HL-60/S4 treated with phorbol 12-myristate 13-acetate at 8.2 ng/mL for 4 days and 3 days (cell line): ENCODE results near the gene HOXC12.

Experiments used
- in situ Hi-C: fragments of 300-500 bp; cut with MboI; formaldehyde crosslinking; loops from 2 replicates; pipeline ENCODE4 v1.15.0; 2022; ENCODE audit warnings: low sequenced_read_pairs

HOXC12 gene

GRCh38 chr12:53993162-53994008 lies 38.7 kb downstream of the HOXC12 start:
- in situ Hi-C loops = loop anchor here (10.0 to 25.0 kb wide), 2 partner anchors 221 to 369 kb away; partner anchors contain the start of gene GPR84

GRCh38 chr12:53994009-53994263 lies 39.2 kb downstream of the HOXC12 start:
- in situ Hi-C loops = loop anchor here (10.0 to 25.0 kb wide), 2 partner anchors 221 to 368 kb away; partner anchors contain the start of gene GPR84

- in situ Hi-C loops = loop anchor here (10.0 to 25.0 kb wide), 2 partner anchors 220 to 368 kb away; partner anchors contain the start of gene GPR84
These were observed 39.7 kb downstream of the HOXC12 start for GRCh38 chr12:53994264-53995001.

GRCh38 chr12:53995002-53995377 lies 40.3 kb downstream of the HOXC12 start:
- in situ Hi-C loops = loop anchor here (10.0 to 25.0 kb wide), 2 partner anchors 220 to 367 kb away; partner anchors contain the start of gene GPR84

DNA sequence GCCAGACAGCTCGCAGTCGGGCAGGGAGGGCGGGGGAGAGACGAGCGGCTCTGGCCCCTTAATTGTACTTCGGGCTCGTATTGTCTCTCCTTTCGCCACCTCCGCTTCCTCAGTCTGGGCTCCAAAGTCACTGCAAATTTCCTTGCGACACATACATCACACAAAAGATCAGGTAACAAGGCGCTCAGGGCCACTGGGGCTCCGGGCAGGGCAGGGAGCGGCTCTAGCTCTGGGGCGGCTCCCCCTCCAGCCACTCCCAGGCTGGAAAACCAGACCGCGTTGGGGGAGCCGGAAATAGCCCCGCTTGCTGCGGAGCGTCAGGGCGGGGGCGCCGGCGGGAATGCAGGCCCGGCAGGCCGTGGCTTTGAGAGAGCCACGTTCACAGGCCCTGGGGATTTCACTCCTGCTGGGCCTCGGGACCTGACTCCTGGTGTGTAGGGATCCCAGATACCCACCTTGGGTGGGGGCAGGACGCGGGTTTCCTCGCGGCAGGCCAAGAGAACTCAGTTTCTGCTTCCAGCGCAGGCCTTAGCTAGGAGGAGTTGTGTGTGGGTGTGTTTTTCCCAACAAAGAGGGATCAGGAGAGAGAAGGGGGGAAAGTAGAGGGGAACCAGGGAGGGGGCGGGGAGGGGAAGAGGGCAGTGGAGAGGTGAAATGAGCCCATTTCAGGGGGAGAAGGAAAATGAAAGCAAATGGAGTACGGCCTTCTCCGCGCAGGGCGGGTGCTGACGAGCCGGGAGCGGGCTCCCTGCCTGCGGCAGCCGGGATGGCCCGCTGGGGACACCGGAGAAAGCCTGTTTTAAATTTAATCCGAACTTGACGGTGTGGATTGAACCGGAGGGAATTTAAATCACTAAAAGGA lies 40.9 kb downstream of the HOXC12 start:
- in situ Hi-C loops = loop anchor here (10.0 to 25.0 kb wide), 2 partner anchors 219 to 367 kb away; partner anchors contain the start of gene GPR84

DNA sequence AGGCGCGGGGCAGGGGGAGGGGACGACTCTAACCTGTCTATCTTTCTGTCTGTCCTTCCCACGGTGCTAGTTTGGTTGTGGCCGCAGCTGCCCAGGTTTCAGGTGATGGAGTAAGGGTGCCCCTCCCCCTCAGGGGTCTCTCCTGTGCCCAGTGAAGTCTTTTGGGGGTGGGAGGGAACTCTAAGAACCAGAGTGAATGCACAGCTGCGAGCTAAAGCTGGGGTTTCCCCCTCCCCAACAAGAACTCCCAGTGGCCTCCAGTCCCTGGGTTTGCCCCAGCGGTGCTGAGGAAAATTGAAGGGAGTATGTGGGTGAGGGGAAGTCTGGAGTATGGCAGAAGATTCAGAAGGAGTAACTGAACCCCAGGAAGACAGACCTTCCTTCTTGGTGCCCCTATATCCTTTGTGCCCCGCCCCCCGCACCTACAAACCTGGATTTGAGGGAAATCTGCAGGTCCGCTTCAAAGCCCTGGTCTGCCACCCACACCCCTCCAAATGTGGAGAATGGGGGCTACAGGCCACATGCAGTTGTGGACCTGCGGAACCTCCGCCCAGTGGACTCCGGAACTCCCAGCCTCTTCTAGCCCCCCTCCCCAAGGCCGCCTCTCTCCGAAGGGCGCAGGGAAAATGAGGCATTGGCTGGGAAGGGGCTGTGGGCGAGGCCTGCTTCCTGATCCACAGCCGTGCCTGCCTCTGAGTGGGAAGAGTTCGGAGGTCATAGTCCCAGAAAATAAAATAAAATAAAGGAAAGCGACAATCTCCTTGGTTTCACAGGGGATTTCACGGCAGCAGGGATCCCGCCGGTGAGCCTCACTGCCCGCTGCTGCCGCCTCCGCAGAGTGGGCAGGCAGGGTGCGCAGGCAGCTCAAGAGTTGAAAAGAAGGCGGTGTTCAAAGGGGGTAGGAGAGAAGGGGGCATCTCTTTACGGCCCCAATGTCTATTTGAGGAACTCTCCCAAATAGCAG lies 41.8 kb downstream of the HOXC12 start:
- in situ Hi-C loops = loop anchor here (10.0 to 25.0 kb wide), 2 partner anchors 218 to 366 kb away; partner anchors contain the start of gene GPR84

DNA sequence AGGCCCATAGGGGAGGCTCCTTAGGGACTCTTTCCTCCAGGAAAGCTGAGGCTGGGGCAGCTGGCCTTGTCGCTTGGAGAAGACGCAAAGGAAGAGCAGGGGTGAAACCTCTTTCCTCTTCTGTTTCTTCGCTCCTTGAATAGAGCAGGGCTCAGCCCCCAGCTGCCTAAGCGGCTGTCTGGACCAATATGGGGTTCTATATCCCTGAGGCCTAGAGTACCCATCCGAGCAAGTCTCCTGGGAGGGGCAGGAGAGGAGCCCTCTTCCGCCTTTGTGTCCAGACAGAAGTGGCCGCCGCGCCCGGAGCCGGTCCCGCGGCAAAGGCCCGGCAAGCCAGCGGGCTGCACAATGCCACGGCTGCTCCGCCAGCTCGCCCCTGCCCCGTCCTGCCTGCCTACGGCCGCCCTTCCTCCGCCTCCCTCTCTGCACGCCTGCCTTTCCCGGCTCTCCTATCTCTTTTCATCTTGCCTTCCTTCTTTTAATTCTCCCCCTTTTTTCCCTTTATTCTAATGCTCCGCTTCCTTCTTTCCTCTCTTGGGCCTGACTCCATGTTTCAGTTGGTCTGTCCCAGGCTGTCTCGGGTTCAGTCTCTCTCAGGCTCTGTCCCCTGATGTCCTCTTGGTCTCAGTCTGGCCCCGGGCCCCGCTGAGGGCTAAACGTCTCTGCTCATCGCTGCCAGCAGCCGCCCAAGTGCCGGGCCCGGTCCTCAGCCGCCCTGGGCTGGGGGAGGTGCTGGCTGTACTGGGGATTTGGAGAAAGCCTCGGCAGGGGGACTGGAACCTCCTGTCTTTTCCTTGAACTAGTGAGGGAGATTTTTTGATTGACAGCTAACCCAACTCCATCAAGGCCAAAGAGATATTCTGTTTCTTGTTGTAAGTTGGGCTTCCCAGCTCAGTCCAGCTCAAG lies 42.8 kb downstream of the HOXC12 start:
- in situ Hi-C loops = loop anchor here (10.0 to 25.0 kb wide), 2 partner anchors 217 to 365 kb away; partner anchors contain the start of gene GPR84

GRCh38 chr12:53998110-53998899 lies 43.6 kb downstream of the HOXC12 start:
- in situ Hi-C loops = loop anchor here (10.0 to 25.0 kb wide), 2 partner anchors 216 to 364 kb away; partner anchors contain the start of gene GPR84

DNA sequence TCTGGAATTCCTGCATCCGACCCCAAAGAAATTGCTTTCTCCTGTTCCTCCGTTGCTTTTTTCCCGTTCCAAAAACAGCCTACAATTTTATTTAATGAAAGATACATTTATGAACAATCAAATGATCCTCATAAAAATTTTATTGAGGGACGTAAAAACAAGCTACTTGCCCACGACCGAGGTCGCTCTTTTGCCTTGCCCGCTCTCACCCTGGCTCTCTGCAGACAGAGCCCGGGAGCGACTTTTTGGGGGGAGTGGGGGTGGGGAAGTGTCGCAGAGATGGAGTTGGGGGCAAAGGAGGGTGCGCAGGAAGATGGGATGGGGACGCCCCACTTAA lies 44.2 kb downstream of the HOXC12 start:
- in situ Hi-C loops = loop anchor here (10.0 to 25.0 kb wide), 2 partner anchors 216 to 363 kb away; partner anchors contain the start of gene GPR84

DNA sequence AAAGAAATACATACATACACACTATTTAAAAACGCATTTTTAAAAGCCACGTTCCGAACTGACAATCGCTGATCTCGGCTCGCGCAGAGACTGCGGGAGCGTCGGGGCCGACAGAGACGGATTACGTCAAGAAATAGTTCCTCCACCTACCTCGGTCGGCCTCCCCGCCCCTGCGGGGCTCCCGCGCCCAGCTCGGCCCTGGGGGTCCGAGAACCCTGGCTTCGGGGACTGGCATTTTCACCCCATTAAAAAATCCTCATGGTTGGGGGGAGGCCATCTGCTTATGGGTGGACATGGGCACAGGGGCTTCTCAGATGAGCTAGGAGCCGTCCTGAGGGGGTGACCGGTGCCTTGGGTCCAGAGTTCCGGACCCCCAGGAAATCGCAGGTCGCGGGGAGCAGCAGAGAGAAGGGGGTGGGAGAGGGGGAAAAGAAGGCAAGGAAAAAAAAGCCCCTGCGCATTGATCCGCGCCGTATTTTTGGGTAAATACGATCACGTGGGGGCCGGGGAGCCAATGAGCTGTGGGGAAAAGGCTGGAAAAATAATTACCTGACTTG lies 44.9 kb downstream of the HOXC12 start:
- in situ Hi-C loops = loop anchor here (10.0 to 25.0 kb wide), 2 partner anchors 215 to 363 kb away; partner anchors contain the start of gene GPR84

- in situ Hi-C loops = no loop called here
These were observed 45.7 kb downstream of the HOXC12 start, which contains the start of gene HOXC9 for GRCh38 chr12:54000116-54001114. Gene HOXC9, plus strand, starts transcription at chr12:54000161. Its CDS starts 28 bp downstream, at chr12:54000189.

DNA sequence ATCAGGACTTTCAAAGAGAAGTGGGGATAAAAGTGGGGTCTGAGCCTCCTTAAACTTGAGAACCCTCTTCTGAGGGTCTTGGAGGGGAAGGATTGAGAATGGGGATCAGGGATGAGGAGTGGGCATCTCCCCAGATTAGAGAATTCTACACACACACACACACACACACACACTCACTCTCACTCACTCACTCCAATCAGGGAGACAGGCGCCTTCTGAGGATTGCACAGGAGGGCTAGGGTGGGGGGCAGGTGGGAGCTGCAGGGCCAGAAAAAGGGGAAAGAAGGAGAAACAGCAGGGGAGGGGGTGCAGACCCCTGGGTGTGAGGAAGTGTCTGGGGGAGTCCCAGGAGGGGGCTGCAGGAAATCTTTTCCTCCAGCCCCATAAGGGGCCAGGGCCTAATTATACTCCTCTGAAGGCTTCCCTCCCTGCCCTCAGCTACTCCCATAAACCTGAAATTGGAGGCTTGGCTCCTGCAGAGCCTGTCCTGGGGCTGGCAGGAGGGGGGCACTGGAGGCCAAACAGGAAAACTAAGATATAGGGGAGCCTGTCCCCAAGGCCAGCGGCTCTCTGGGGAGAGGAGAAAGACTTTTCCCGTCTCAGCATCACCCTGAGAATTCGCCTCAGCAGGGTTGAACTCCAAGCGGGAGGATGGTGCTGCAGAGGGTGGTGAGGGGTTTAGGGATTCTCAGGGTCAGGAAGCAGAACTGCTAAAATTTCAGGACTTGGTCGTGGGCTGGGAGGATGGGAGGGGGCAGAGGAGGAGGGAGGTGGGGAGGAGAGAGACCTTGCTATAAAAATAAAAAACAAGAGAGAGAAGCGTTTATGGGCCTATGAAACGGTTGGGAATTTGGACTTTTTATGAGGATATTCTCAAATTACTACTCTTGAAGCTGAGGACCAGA lies 46.8 kb downstream of the HOXC12 start:
- in situ Hi-C loops = no loop called here

GRCh38 chr12:54002278-54002914 lies 47.7 kb downstream of the HOXC12 start:
- in situ Hi-C loops = no loop called here

DNA sequence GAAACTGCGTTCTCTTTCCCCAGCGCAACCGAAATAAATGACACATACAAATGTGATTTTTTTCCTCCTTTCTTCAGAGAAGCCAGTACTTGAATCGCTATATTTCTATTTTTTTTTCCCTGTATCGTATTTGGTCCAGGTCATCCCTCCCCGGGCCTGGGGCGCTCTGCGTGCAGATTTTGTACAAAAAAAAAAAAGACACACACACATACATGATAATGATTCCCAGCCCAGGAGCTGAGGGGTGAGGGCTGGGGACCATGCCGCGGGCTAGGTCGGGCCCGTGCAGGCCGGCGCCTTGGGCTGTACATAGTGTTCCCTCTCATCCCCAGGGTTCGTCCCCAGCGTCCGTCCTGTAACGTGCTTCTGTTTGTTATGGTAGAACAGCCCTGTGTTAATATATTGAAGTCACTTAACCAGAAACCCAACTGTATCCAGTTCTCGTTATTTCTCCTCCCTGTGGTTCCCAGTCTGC lies 48.2 kb downstream of the HOXC12 start:
- in situ Hi-C loops = no loop called here
